AG04449 (cell line): ENCODE data around the gene RAE1.

ENCODE experiments used
- CTCF ChIA-PET: fragments of 350-600 bp; formaldehyde crosslinking; extraction: SDS; loops from one replicate; lab custom pipeline; 2021; ENCODE audit warnings: antibody characterized with exemption; lab: Yijun Ruan, JAX
- POLR2A ChIA-PET: fragments of 400-600, 350-600 bp; formaldehyde crosslinking; extraction: SDS; loops from one replicate; lab custom pipeline; 2020; ENCODE audit warnings: antibody characterized with exemption, inconsistent platforms; lab: Yijun Ruan, JAX
- DNase-seq: peaks from one replicate; pipeline ENCODE4 v3.0.0-alpha.2; 2010; ENCODE audit warnings: low read depth, low spot score
- H3K4me3 ChIP-seq: 2 replicates; pipeline ENCODE4 v1.5.1; 2011; ENCODE audit warnings: low read depth, mild to moderate bottlenecking, control low read depth, low read length
- TF ChIP-seq, protein P1 (sequence below): IDR thresholded peaks from one replicate; pipeline ENCODE4 v1.5.1; 2011; ENCODE audit warnings: mild to moderate bottlenecking, moderate library complexity, low read length, control low read depth, inconsistent platforms; ENCODE audit not compliant: insufficient read depth; ENCODE audit errors: missing control alignments

The RAE1 gene

DNA sequence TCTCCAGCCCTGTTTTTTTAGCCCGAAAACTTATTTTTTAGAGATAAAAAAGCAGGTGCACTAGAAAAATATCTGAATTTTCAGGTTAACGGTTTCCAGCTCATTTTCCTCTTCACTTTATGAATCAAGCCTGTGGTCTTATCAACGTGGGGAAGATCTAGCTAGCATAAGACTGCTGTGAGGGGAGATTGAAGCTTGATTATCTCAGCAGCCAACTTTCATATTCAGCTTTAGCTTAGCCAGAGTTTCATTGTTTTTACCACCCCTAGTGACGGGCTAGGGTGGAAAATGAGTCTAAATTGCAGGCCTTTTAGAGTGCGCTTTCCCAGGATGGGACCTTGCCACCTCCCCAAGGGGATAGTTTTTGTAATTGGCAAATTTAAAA lies 28.2 kb downstream of the RAE1 start:
- POLR2A ChIA-PET: no interaction called here
- H3K4me3 ChIP-seq: no peak overlapping the region
- TF ChIP-seq, protein P1, sequence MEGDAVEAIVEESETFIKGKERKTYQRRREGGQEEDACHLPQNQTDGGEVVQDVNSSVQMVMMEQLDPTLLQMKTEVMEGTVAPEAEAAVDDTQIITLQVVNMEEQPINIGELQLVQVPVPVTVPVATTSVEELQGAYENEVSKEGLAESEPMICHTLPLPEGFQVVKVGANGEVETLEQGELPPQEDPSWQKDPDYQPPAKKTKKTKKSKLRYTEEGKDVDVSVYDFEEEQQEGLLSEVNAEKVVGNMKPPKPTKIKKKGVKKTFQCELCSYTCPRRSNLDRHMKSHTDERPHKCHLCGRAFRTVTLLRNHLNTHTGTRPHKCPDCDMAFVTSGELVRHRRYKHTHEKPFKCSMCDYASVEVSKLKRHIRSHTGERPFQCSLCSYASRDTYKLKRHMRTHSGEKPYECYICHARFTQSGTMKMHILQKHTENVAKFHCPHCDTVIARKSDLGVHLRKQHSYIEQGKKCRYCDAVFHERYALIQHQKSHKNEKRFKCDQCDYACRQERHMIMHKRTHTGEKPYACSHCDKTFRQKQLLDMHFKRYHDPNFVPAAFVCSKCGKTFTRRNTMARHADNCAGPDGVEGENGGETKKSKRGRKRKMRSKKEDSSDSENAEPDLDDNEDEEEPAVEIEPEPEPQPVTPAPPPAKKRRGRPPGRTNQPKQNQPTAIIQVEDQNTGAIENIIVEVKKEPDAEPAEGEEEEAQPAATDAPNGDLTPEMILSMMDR: no peak
- DNase-seq: no peak
- CTCF ChIA-PET: interaction anchor here (0.9 to 8.5 kb wide), 16 partner anchors 9 to 832 kb away, joined by 3 to 56 read pairs (median 6); no protein-coding TSS in a partner anchor

DNA sequence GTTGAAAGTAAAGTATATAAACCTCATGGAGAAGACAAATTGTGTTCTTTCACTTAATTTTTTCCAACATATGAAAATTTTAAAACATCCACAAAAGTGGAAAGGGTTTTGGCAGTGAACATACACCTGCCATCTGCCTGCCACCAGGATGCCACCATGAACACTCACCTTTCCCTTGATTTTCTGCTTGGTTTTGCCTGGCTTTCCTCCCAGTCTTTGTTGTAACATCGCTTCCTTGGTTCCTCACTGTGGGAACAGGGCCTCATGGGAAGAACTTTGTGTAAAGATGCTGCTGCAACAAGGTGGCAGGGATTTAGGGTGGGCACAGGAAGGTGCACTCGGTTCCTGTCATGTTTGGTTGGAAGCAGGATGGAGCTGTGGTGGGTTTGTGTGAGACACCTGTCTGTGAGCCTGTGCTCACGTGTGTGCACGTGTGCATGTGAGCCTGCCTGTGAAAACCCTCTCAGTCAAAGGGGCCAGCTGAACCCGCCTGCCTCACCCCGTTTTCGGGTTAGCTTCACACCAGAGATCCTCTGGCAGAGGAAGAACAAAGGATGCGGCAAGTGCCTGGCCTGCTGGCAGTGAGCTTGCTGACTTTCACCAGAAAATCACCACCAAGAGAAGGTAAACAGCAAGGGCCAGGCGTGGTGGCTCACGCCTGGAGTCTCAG lies 29.2 kb downstream of the RAE1 start:
- CTCF ChIA-PET: interaction anchor here (0.9 to 8.5 kb wide), 15 partner anchors 8 to 831 kb away, joined by 3 to 56 read pairs (median 6); no protein-coding TSS in a partner anchor
- POLR2A ChIA-PET: no interaction called here
- TF ChIP-seq, protein P1: no peak
- H3K4me3 ChIP-seq: no peak overlapping the region
- DNase-seq: no peak

DNA sequence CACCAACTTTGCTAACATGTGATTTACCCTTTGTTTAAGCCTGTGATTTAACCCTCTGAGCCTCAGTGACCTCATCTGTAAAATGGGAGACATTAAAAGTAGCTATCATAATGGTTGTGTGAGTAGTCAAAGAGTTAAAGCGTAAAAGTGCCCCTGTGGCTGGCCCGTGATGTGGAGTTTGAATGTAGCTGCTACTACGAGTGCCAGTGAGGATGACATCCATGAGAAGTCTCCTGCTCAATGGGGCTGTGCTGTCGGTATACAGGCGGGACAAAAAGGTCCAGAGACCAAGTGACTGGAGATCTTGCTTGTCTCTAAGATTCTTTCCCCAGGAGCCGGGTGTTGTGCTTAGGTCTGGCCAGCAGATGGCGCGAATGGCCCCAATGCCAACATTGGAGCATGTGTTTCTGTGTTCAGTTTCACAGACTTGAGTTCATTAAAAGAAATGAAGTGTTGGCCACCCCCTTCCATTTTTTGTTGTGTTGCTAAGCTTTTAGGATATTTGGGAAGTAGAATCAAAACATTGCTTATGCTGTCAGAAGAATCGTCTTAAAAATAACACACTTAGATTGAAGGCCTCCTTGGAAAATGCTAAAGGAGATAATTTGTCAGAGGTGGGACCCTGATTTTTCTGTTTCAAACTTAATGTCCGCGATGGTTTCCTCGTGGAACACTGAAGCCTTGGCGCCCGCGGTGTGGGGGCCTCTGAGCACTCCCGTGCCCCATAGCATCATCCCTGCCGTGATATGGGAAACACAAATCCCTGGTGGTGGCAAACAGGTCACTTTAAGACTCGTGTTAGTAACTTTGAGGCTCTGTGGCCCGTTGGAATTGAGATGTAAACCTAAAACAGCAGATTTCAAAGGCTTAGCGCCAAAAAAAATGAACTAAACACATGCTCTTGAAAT lies 30.8 kb downstream of the RAE1 start:
- ChIA-PET POLR2A (no interaction called here), CTCF (interaction anchor here (0.8 to 6.5 kb wide), 29 partner anchors 9 to 830 kb away, joined by 3 to 52 read pairs (median 5); partner anchors contain the start of gene RBM38)
- DNase-seq: no peak

DNA sequence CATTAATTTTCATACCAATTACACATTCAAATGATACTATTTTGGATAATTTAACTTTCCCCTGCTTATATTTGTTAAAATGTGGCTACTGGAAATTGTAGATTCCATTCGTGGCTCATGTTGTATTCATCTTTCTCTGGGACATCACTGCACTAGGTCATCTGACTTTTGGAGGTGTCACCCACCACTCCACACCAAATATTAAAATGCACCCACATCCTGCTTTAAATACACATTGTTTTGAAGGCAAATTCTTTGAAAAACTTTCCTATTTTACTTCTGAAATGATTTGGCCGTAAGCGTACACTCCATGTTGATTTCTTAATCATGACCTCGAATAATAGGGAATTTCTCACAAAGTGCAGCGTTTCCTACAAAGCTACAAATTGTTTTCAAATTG lies 31.5 kb downstream of the RAE1 start:
- H3K4me3 ChIP-seq: no peak overlapping the region
- ChIA-PET POLR2A (no interaction called here), CTCF (interaction anchor here (0.8 to 6.5 kb wide), 28 partner anchors 8 to 829 kb away, joined by 3 to 52 read pairs (median 6); partner anchors contain the start of gene RBM38)
- TF ChIP-seq, protein P1: no peak
- DNase-seq: no peak

More for the DNA sequence above, 30.8 kb downstream of the RAE1 start:
- H3K4me3 ChIP-seq: no peak overlapping the region
- TF ChIP-seq, protein P1: peak; percentile 89

DNA sequence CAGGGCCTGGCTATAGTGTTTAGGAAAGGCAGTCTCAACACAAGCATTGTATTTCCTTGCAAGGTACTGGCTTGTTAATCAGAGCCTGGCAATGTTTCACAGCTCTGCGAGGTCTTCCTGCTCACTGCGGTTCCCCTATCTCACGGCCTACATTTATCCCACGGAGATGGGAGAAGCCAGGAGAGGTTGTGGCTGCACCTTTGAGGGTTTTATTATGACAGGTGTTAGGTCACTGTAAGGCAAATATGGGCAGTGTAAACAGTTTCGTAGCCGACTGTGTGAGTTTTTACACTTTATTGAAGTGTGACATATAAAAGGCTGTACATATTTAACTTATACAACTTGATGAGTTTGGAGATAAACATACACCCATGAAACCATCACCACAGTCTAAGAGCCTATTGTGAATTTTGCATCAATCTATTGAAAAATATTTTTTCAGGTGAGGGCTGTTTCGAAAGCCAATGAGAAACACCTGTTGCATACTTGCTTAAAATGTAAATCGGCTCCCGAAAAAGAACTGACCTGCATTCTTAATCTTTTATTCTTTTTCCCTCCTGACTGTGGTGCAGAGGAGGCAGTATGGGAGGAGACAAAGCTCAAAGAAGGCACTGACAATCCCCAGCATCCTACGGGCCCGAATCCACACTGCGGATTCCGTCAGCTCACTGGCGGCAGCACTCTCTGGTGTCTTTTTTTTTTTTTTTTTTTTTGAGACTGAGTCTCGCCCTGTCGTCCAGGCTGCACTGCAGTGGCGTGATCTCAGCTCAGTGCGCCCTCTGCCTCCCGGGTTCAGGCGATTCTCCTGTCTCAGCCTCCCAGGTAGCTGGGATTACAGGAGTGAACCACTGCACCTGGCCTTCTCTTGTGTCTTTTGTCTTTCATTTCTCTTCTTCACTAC lies 32.6 kb downstream of the RAE1 start:
- CTCF ChIA-PET: interaction anchor here (1.5 to 6.5 kb wide), 5 partner anchors 11 to 115 kb away, joined by 4 to 52 read pairs (median 22); no protein-coding TSS in a partner anchor
- TF ChIP-seq, protein P1: no peak
- DNase-seq: no peak
- POLR2A ChIA-PET: no interaction called here
- no peak overlapping the region for H3K4me3 ChIP-seq
